Stimulated activated CD8-positive, alpha-beta memory T cell treated with anti-CD3 and anti-CD28 coated beads, Interleukin-7, amount 100 ng/mL, for 48 hours (primary cell): Measurements from ENCODE around the gene THRAP3.

Experiments used
- DNase-seq, 2 donors: peaks; one replicate each; pipeline ENCODE4 v3.0.0-alpha.2; 2020; ENCODE audit warnings: low read depth in 1 of 2; ENCODE audit errors: extremely low read depth in 1 of 2

The THRAP3 gene

GRCh38 chr1:36287595-36287994 lies 63.4 kb downstream of the THRAP3 start:
- DNase-seq, result no peak

DNA sequence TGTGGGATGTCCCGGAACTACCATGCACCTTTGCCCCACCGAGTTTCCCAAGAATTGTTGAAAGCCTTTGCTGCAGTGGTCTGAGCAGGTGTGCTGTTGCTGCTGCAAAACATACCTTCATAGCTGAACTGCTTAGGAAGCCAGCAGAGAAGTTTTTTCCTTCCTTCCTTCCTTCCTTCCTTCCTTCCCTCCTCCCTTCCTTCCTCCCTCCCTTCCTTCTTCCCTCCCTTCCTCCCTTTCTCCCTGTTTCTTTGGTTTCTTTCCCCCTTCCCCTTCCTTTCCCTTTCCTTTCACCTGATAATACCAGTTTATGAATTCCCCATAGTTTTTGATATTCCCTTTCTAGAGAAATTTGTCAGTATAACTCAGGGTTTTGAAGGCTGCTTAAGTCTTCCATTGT lies 71.1 kb downstream of the THRAP3 start:
- no peak for DNase-seq

- no peak for DNase-seq
Observed at GRCh38 chr1:36297062-36297461, 72.8 kb downstream of the THRAP3 start.

- no peak for DNase-seq
Observed at GRCh38 chr1:36298640-36299039, 74.4 kb downstream of the THRAP3 start.

- DNase-seq, result no peak
Observed at GRCh38 chr1:36300526-36300925, 76.3 kb downstream of the THRAP3 start.

GRCh38 chr1:36301220-36301619 lies 77.0 kb downstream of the THRAP3 start:
- DNase-seq, result no peak

GRCh38 chr1:36303244-36303643 lies 79.0 kb downstream of the THRAP3 start:
- DNase-seq, result no peak

- DNase-seq, result no peak
Observed at GRCh38 chr1:36303650-36304360, 79.6 kb downstream of the THRAP3 start.

DNA sequence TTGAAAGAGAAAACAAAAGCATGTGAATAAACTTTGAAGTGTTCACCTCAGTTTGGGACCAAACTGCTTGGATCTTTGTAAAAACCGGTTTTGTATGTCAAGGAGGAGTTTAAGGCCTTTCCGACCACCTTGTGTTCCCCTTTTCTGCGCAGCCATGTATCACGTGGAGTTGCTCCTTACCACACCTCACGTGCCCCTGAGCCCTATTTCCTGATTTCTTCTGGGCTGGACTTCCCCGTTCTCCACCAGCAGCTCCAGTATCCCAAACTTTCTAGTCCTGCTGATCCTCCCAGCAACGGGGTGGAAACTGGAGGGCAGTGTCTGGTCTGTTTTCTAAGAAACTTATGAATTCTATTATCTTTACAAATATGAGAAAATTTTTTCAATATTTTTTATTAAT lies 80.3 kb downstream of the THRAP3 start:
- no peak for DNase-seq

DNA sequence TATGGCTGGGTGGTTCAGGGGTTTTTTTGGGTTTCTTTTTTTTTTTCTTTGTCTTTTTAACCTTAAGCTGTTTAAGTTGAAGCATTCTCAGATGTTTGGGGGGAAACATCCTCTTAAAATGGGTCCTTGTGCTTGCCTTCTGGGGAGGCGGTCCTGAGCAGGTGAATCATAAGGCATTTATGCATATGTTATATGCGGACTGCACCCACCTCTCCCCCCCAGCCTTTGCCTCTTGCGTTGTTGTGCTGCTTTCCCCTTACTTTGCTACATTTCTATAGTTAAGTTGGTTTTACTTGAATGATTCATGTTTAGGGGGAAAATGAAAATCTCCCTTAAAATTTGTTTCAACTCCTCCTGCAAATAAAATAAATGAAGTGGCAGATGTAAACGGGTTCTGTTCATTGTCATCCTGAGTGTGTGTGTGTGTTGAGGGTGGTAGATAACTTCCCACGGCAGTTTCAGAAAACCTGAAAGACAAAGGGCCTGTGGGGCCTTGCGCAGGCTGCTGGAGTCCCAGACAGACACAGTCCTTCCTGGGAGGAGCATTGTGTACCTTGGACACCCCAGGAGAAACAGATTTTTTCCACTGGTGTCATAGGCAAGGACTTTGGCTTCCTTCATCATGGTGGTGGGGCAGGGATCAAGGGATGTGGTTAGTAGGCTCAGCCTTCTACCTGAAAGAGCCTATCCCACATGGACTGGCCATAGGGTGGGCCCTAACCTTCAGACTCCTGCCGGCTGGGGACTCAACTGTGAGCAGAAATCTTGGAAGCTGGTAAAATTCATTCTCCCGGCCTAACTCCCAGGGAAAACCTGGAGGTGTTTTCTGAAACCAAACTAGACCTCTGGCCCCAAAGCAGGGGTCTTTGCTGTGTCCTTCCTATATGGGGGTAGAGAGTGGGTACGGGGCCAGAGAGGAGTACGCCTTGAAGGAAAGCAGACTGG lies 81.0 kb downstream of the THRAP3 start:
- peak in 1 of 2 donors; percentile 57 for DNase-seq

DNA sequence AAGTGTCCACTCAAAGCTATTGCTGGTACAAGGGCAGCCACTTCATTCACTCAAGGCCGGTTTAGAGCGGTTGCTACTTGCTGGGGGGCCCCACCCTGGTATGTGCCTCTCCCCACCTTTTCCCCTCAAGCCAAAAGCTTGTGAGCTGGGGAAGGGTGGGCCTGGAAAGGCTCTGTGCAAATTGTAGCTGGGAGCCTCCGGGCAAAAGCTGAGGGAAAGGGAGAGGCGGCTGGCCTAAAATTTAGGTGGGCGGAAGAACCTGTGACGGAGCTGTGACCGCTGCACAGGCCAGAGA lies 81.6 kb downstream of the THRAP3 start:
- no peak for DNase-seq

DNA sequence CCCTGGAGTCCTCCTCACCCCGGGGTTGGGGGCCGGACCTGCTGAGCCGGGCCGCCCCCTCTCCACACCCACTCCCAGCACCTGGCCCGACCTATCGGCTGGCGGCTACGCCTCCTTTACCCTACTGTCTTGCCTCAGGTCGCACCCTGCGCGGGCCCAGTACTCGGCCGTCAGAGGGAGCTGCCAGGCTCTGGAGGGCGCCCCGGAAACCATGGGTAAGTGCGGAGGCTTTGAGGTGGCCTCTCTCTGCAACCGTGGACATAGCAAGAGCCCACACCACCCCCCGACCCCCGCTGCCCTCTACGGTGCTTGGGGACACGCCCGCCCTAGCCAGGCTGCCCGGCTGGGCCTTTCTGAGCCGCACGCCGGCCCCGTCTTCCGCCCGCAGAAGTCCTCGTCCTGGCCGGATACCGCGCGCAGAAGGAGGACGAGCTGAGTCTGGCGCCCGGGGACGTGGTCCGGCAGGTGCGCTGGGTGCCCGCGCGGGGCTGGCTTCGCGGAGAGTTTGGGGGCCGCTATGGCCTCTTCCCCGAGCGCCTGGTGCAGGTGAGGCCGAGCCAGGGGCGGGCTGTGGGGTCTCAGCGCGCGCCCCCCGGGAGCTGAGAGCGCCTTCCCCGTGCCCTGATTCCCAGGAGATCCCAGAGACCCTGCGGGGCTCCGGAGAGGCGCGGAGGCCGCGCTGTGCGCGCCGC lies 82.1 kb downstream of the THRAP3 start, which contains the start of gene SH3D21:
SH3D21 (plus strand) TSS at position 159 of the 692 bp plus-strand sequence; CDS start at position 212, 53 bp downstream.
- DNase-seq, result peak in 1 of 2 donors; percentile 32

DNA sequence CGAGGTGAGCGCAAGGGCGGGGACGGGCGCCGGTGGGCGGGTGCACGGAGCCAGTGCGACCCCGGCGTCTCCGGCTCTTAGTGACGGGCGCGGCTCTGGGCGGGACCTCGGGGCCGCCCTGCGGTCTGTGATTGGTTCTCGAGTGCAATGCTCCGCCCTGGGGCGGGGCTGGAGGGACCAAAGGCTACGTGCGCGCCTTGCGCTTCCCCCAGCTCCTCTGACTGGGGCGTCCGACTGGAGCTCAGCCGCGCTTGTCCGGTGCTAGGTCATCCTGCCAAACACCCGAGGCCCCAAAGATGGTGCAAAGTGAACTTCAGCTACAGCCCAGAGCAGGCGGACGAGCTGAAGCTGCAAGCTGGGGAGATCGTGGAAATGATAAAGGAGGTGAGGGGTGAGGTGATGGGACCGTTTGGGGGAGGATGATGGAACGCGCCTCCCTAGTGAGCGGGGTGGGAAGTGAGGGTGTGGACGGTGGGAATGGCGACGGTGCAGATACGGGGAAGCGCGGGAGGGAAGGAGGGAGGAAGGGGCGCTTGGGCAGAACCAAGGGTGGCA lies 82.7 kb downstream of the THRAP3 start:
- DNase-seq, result peak; percentile 89

DNA sequence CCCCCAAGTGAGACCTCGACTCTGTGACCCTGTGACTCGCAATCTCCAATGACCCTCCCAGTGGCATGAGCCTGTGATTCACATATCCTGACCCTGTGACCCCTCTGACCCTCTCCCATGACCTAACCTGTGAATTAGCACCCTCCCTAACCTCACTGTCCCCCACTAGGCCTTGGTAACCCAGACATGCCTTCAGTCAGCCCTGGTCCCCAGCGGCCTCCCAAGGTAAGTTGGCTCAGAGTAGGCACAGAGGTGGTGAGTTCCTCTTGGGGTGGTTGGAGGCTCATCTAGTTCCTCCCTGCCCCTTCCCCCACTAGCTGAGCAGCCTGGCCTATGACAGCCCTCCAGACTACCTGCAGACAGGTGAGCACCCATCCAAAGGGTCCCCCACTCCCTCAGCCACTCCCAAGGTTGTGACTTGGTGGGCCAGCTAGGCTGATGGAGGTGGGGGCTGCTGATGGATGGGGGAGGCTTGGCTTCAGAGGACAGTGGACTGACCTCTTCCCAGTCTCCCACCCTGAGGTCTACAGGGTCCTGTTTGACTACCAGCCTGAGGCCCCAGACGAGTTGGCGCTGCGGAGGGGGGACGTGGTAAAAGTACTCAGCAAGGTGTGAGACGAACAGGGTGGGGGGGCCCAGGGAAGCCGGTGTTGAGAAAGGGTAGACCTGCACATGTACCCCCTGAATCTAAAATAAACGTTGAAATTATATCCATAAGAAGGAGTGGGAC lies 83.5 kb downstream of the THRAP3 start:
- no peak for DNase-seq

- DNase-seq, result no peak
Observed at GRCh38 chr1:36309397-36309796, 85.2 kb downstream of the THRAP3 start.

DNA sequence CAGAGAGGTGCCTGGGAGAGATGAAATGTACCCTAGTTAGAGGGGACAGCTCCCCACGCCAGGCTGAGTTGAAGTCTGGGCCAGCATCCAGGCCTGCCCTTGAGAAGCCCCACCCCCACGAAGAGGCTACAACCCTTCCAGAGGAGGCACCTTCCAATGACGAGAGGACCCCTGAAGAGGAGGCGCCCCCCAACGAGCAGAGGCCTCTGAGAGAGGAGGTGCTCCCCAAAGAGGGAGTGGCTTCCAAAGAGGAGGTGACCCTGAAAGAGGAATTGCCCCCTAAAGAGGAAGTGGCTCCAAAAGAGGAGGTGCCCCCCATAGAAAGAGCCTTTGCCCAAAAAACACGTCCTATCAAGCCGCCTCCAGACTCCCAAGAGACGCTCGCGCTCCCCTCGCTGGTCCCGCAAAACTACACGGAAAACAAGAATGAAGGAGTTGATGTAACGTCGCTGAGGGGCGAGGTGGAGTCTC lies 96.1 kb downstream of the THRAP3 start:
- no peak for DNase-seq

GRCh38 chr1:36320767-36321118 lies 96.5 kb downstream of the THRAP3 start:
- DNase-seq, result no peak

DNA sequence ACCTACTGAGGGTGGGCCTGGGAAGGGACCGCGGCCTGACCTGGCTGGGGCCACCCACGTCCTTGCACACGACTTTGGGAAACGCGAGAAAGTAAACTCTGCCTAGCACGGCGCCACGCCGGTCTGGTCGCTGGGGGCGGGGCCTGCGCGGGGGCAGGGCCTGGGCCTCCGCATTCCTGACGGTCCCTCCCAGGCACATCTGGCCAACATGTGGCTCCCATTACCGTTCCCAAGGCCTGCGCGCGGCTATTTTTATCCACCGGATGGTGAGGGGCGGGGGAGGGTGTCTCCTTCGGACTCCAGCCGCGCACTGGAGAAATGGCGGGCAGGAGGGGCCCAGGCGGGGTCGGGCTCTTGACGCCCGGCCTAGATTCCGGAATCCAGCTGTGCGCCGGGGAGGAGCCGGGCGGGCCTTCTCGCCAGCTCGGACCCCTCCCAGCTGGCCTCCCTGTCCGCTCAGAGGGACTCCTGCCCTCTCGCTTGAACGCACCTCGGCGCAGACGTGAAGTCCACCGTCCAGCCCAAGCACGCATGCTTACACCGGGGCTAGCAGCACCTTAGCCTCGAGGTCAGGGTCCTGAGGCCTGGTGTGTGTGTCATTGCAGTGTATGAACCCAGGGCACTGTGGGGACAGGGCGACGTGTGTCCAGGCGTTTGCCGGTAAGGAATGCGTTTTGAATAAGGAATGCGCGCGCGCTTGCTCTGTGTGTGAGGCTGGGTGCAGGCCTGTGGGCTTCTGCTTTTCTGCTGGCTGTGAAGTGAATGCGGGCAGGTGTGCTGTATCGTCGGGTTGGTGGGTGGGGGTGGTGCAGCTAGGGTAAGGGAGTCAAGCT lies 97.1 kb downstream of the THRAP3 start:
- DNase-seq, result no peak

DNA sequence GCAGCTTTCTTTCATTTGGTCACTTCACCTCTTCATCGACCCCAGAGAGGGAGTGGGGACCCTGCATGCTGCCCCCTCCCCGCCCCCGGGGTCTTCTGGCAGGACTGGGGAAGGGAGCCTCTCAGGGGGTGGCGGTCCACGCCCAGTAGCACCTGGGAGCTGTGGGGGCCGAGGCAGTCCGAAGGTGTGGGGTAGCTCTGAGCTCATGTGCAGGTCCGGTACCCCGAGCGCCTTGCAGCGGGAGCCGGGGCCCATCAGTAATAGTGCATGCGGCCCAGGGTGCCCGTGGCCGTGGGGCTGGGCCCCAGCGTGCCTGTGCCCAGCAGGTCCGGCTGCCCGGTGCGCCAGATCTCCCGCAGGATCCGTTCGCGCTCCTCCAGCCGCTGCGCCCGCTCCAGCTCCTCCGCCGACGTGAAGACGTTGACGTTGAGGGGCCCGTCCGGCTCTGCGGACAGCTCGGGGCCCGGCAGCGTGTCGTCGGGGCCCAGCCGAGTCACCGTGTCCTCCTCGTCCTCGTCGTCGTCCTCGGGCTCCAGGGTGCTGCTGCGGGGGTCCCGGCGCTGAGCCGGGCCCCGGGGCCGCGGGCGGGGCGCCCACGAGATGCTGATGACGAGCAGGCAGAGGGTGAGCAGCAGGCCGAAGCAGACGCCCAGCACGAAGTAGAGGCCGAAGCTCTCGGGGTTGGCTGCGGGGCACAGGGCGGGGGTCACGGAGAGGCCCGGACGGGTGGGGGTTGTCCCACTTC lies 98.0 kb downstream of the THRAP3 start:
- DNase-seq, result no peak
